T-cell (primary cell): ENCODE data around the gene MBNL3. TPM values are rescaled to one million over a fixed set of nuclear protein-coding genes. Genes with fewer than 3 reads are reported as not detected.
"Not testable (repeated sequence)": the region's sequence is repeated elsewhere in the genome, so short reads cannot be mapped to it uniquely, and the experiment has no call there.

Source experiments
- ATAC-seq, 4 experiments: fragments of 200-7000 bp in 3 of 4; fragments of 150-1000 bp in 1 of 4; cut with Tn5 transposase; replicated peaks in 1 of 4; 1 replicate in 3 of 4; 2 replicates in 1 of 4; pipeline ENCODE4 v1.10.0; 2021; ENCODE audit warnings: moderate library complexity in 3 of 4, mild to moderate bottlenecking in 2 of 4, moderate number of reproducible peaks in 1 of 4
- CTCF ChIA-PET, 2 donors: fragments of 300-600 bp; sonication (Branson Sonifier 250); formaldehyde crosslinking; loops; one replicate each; lab custom pipeline; 2022; ENCODE audit warnings: antibody characterized with exemption in 2 of 2; lab: Charles Lee
- POLR2A ChIA-PET, 2 donors: fragments of 300-600 bp; sonication (Branson Sonifier 250); formaldehyde crosslinking; loops; one replicate each; lab custom pipeline; 2022; ENCODE audit warnings: antibody characterized with exemption in 2 of 2; lab: Charles Lee
- DNase-seq, 35 experiments: peaks; one replicate each; pipeline versions ENCODE4 v3.0.0 to v3.0.0-alpha.2; 2013 to 2023
- H3K27ac ChIP-seq: one replicate; pipeline ENCODE4 v1.5.1; 2013; ENCODE audit warnings: low read length
- H3K27me3 ChIP-seq, 2 experiments: replicated peaks in 1 of 2; 1 replicate in 1 of 2; 2 replicates in 1 of 2; pipeline versions ENCODE4 v1.6.1 to v1.7.0; 2013; ENCODE audit warnings: low read length in 1 of 2, mixed read lengths in 1 of 2; ENCODE audit not compliant: control insufficient read depth in 2 of 2, insufficient read depth in 2 of 2; ENCODE audit errors: extremely low read depth in 1 of 2
- H3K36me3 ChIP-seq, 2 donors: 1 replicate in 1 of 2; 2 replicates in 1 of 2; pipeline versions ENCODE4 v1.6.1 to v1.7.0; 2013; ENCODE audit warnings: low read length in 1 of 2; ENCODE audit not compliant: control insufficient read depth in 2 of 2, insufficient read depth in 1 of 2; ENCODE audit errors: extremely low read depth in 1 of 2
- H3K4me1 ChIP-seq, 2 experiments: 1 replicate in 1 of 2; 2 replicates in 1 of 2; pipeline versions ENCODE4 v1.6.1 to v1.7.0; 2013; ENCODE audit warnings: low read length in 2 of 2, mixed read lengths in 1 of 2; ENCODE audit not compliant: insufficient read depth in 2 of 2, control insufficient read depth in 1 of 2; ENCODE audit errors: extremely low read depth in 1 of 2
- H3K4me3 ChIP-seq, 2 donors: 1 replicate in 1 of 2; 2 replicates in 1 of 2; pipeline versions ENCODE4 v1.5.1 to v1.7.0; 2013; ENCODE audit warnings: mild to moderate bottlenecking in 2 of 2, low read length in 1 of 2, moderate library complexity in 1 of 2; ENCODE audit not compliant: control insufficient read depth in 1 of 2; ENCODE audit errors: extremely low read depth in 1 of 2
- H3K9me3 ChIP-seq: 2 replicates; pipeline ENCODE4 v1.7.0; 2013
- H3K27ac Mint-ChIP-seq, 2 donors: one replicate each; pipeline ENCODE4 v1.8.0; 2020 to 2021; ENCODE audit warnings: mild to moderate bottlenecking in 2 of 2, mixed read lengths in 2 of 2
- H3K27me3 Mint-ChIP-seq, 2 donors: one replicate each; pipeline ENCODE4 v1.8.0; 2021 to 2022; ENCODE audit warnings: mixed read lengths in 2 of 2
- H3K36me3 Mint-ChIP-seq: one replicate; pipeline ENCODE4 v1.8.0; 2021; ENCODE audit warnings: mixed read lengths
- H3K4me1 Mint-ChIP-seq, 3 donors: one replicate each; pipeline ENCODE4 v1.8.0; 2020 to 2022; ENCODE audit warnings: mixed read lengths in 3 of 3, mild to moderate bottlenecking in 1 of 3
- H3K4me3 Mint-ChIP-seq, 3 donors: one replicate each; pipeline ENCODE4 v1.8.0; 2020 to 2022; ENCODE audit warnings: mild to moderate bottlenecking in 3 of 3, mixed read lengths in 3 of 3, moderate library complexity in 3 of 3
- H3K9me3 Mint-ChIP-seq, 3 donors: one replicate each; pipeline ENCODE4 v1.8.0; 2020 to 2022; ENCODE audit warnings: mixed read lengths in 3 of 3
- WGBS: methylation state at CpG from one replicate; pipeline ENCODE4 v1.1.5; 2013; ENCODE audit warnings: missing lambda C conversion rate; ENCODE audit not compliant: insufficient coverage; 5-methylcytosine and 5-hydroxymethylcytosine counted together
- total RNA-seq, 35 experiments: library from RNA in 6 of 35; stranded (reverse) in 6 of 35; fragments of 120-200 nt in 1 of 35; gene quantifications; one replicate each; pipeline versions ENCODE4 v1.2.1 to v1.2.4 and lab custom pipeline; 2013 to 2026

MBNL3 gene
- total RNA-seq, 5 donors from 2014 or later (not counting 1 experiment from before 2014, with no cell fraction given): 23.3 to 39.5 (median 27.2) TPM

GRCh38 chrX:132461886-132462285 is 27.0 kb downstream of the MBNL3 start:
- H3K4me1 Mint-ChIP-seq: peaks cover 0 to 3% (median 0%) of the 10 kb centered on the region in 3 donors
- H3K27ac Mint-ChIP-seq: no peak overlapping the region
- no peak overlapping the region for H3K4me3 Mint-ChIP-seq
- no peak overlapping the region for H3K27ac ChIP-seq
- no peaks in the 10 kb centered on the region for H3K9me3 Mint-ChIP-seq
- peaks cover 8% of the 10 kb centered on the region for H3K36me3 Mint-ChIP-seq
- no peaks in the 10 kb centered on the region for H3K4me1 ChIP-seq
- peaks cover 0 to 6% of the 10 kb centered on the region in 2 donors for H3K27me3 Mint-ChIP-seq
- H3K36me3 ChIP-seq: no peaks in the 10 kb centered on the region
- no peak overlapping the region for H3K4me3 ChIP-seq
- CTCF ChIA-PET: interaction anchor here in 1 of 2 donors (0.9 kb wide), 1 partner anchor 11 kb away, joined by 3 read pairs; no protein-coding TSS in a partner anchor
- no peak for DNase-seq
- H3K27me3 ChIP-seq: no peaks in the 10 kb centered on the region
- POLR2A ChIA-PET: no interaction called here
- no peaks in the 10 kb centered on the region for H3K9me3 ChIP-seq
- ATAC-seq: no peak

GRCh38 chrX:132452911-132453550 is 35.8 kb downstream of the MBNL3 start:
- ATAC-seq (no peak), DNase-seq (no peak)
- 78% methylated on average over 1 of the region's 5 CpGs for WGBS
- Histone ChIP-seq H3K4me1 (no peaks in the 10 kb centered on the region), H3K4me3 (no peak overlapping the region), H3K27me3 (no peaks in the 10 kb centered on the region), H3K27ac (no peak overlapping the region), H3K36me3 (no peaks in the 10 kb centered on the region), H3K9me3 (no peaks in the 10 kb centered on the region)
- Mint-ChIP-seq H3K27me3 (peaks cover 0 to 33% of the 10 kb centered on the region in 2 donors), H3K4me1 (peaks cover 0 to 4% (median 0%) of the 10 kb centered on the region in 3 donors), H3K4me3 (no peak overlapping the region), H3K36me3 (peaks cover 17% of the 10 kb centered on the region), H3K9me3 (peaks cover 0 to 12% (median 0%) of the 10 kb centered on the region in 3 donors), H3K27ac (no peak overlapping the region)
- CTCF ChIA-PET: no interaction called here
- POLR2A ChIA-PET: no interaction called here

GRCh38 chrX:132445909-132446308 is 42.9 kb downstream of the MBNL3 start:
- CTCF ChIA-PET: interaction anchor here in 1 of 2 donors (0.6 kb wide), 1 partner anchor 80 kb away, joined by 3 read pairs; no protein-coding TSS in a partner anchor
- H3K4me1 Mint-ChIP-seq, POLR2A ChIA-PET, DNase-seq, H3K27ac ChIP-seq, H3K4me1 ChIP-seq, ATAC-seq, H3K36me3 Mint-ChIP-seq, H3K4me3 ChIP-seq, H3K36me3 ChIP-seq, H3K27ac Mint-ChIP-seq, H3K27me3 ChIP-seq, H3K9me3 ChIP-seq, H3K4me3 Mint-ChIP-seq: not testable (repeated sequence)
- peaks cover 0 to 12% (median 2%) of the 10 kb centered on the region in 3 donors for H3K9me3 Mint-ChIP-seq
- no CpG with 5 or more reads among the region's 3 CpGs for WGBS
- H3K27me3 Mint-ChIP-seq: peaks cover 0 to 40% of the 10 kb centered on the region in 2 donors

- H3K36me3 ChIP-seq: no peaks in the 10 kb centered on the region
- peaks cover 0 to 12% (median 2%) of the 10 kb centered on the region in 3 donors for H3K9me3 Mint-ChIP-seq
- peaks cover 0 to 8% (median 6%) of the 10 kb centered on the region in 3 donors for H3K4me1 Mint-ChIP-seq
These were observed 43.9 kb downstream of the MBNL3 start for GRCh38 chrX:132444936-132445335.

GRCh38 chrX:132443196-132444135 is 45.4 kb downstream of the MBNL3 start:
- peaks cover 0 to 25% of the 10 kb centered on the region in 2 donors for H3K27me3 Mint-ChIP-seq
- no peaks in the 10 kb centered on the region for H3K36me3 Mint-ChIP-seq
- DNase-seq (no peak), ATAC-seq (no peak)
- Histone ChIP-seq H3K9me3 (no peaks in the 10 kb centered on the region), H3K4me3 (no peak overlapping the region), H3K27me3 (no peaks in the 10 kb centered on the region), H3K4me1 (no peaks in the 10 kb centered on the region), H3K27ac (no peak overlapping the region), H3K36me3 (no peaks in the 10 kb centered on the region)
- no peak overlapping the region for H3K4me3 Mint-ChIP-seq
- H3K27ac Mint-ChIP-seq: peak overlapping the region in 1 of 2 donors; percentile 3
- peaks cover 0 to 6% (median 2%) of the 10 kb centered on the region in 3 donors for H3K9me3 Mint-ChIP-seq
- no CpG with 5 or more reads among the region's 5 CpGs for WGBS
- POLR2A ChIA-PET: no interaction called here
- peaks cover 0 to 8% (median 6%) of the 10 kb centered on the region in 3 donors for H3K4me1 Mint-ChIP-seq
- CTCF ChIA-PET: interaction anchor here (0.6 kb wide), 2 partner anchors 1494 to 1949 kb away, joined by 3 to 4 read pairs; no protein-coding TSS in a partner anchor

More at GRCh38 chrX:132444936-132445335, 43.9 kb downstream of the MBNL3 start:
- Histone ChIP-seq H3K4me3 (no peak overlapping the region), H3K27ac (no peak overlapping the region), H3K9me3 (no peaks in the 10 kb centered on the region), H3K4me1 (no peaks in the 10 kb centered on the region), H3K27me3 (no peaks in the 10 kb centered on the region)
- peaks cover 0 to 31% of the 10 kb centered on the region in 2 donors for H3K27me3 Mint-ChIP-seq
- H3K27ac Mint-ChIP-seq: no peak overlapping the region
- peaks cover 5% of the 10 kb centered on the region for H3K36me3 Mint-ChIP-seq
- POLR2A ChIA-PET: interaction anchor here in 1 of 2 donors (0.6 kb wide), 1 partner anchor 530 kb away, joined by 3 read pairs; no protein-coding TSS in a partner anchor
- no peak for ATAC-seq
- no peak for DNase-seq
- no peak overlapping the region for H3K4me3 Mint-ChIP-seq
- CTCF ChIA-PET: no interaction called here
- no CpG with 5 or more reads among the region's 2 CpGs for WGBS

GRCh38 chrX:132442691-132443090 is 46.1 kb downstream of the MBNL3 start:
- WGBS: no CpG with 5 or more reads among the region's 2 CpGs
- Mint-ChIP-seq H3K4me3 (no peak overlapping the region), H3K36me3 (no peaks in the 10 kb centered on the region), H3K9me3 (peaks cover 0 to 2% (median 2%) of the 10 kb centered on the region in 3 donors), H3K4me1 (peaks cover 0 to 8% (median 6%) of the 10 kb centered on the region in 3 donors), H3K27me3 (peaks cover 0 to 25% of the 10 kb centered on the region in 2 donors), H3K27ac (no peak overlapping the region)
- POLR2A ChIA-PET: no interaction called here
- ATAC-seq: no peak
- no peaks in the 10 kb centered on the region for H3K4me1 ChIP-seq
- DNase-seq: no peak
- H3K9me3 ChIP-seq: no peaks in the 10 kb centered on the region
- no peak overlapping the region for H3K4me3 ChIP-seq
- no peak overlapping the region for H3K27ac ChIP-seq
- CTCF ChIA-PET: no interaction called here
- no peaks in the 10 kb centered on the region for H3K27me3 ChIP-seq
- H3K36me3 ChIP-seq: no peaks in the 10 kb centered on the region
